ENCODE data around the gene ZCCHC14. TPM values are rescaled to one million over a fixed set of nuclear protein-coding genes. Genes with fewer than 3 reads are reported as not detected.
"Not testable (repeated sequence)": the region's sequence is repeated elsewhere in the genome, so short reads cannot be mapped to it uniquely, and the experiment has no call there.

ZCCHC14 gene
- total RNA-seq, 1 donor from 2014 or later, result 11.5 TPM

DNA sequence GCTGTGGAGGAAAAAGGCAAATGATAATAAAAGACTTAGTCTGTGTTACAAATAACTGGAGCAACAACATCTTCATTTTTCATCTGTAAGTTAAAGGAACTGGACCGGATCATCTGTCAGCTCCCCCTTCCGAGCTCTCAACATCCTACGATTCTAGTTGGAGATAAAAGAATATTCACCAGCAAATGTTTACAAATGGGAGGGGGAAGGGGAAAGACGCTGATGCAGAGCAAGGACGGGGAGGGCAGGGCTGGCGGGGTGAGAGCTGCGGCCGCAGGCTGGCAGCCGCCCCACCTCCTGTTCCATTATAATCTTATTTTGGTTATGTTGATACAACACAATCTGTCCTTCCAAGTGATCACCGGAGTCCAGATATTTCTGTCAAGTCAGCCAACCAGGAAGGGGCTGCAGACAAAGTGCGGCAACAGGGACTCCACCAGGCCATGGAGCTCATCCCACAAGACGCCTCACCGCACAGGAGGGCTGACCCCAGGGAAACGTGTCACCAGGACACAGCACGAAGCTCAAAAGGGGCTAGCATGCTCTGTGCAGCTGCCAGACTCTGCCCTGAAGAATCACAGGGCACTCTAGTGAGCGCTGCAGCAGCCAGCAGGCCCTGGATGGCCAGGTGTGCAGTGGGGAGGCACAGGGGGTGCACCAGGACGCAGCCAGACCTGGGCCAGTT lies 128.9 kb downstream of the ZCCHC14 start:
- Histone ChIP-seq H3K4me1 (ENCODE audit: control insufficient read depth in 3 of 3, insufficient read depth in 3 of 3, low read length in 3 of 3) (peaks cover 56 to 62% (median 62%) of the 10 kb centered on the region in 3 donors), H3K9ac (ENCODE audit: low read depth in 1 of 3, low read length in 3 of 3) (peak overlapping the region; percentile 27 to 76 (median 74)), H3K27ac (ENCODE audit: low read depth, low read length) (peak overlapping the region; percentile 82), H3K36me3 (ENCODE audit: control insufficient read depth in 3 of 3, insufficient read depth in 3 of 3, low read length in 3 of 3) (peaks cover 15 to 25% (median 22%) of the 10 kb centered on the region in 3 donors), H3K4me3 (ENCODE audit: low read length in 3 of 3) (peak overlapping the region; percentile 23 to 58 (median 55)), H3K27me3 (ENCODE audit: control insufficient read depth in 3 of 3, insufficient read depth in 3 of 3, low read length in 3 of 3) (no peaks in the 10 kb centered on the region), H3K9me3 (ENCODE audit: control insufficient read depth in 3 of 3, low read length in 3 of 3) (no peaks in the 10 kb centered on the region)

DNA sequence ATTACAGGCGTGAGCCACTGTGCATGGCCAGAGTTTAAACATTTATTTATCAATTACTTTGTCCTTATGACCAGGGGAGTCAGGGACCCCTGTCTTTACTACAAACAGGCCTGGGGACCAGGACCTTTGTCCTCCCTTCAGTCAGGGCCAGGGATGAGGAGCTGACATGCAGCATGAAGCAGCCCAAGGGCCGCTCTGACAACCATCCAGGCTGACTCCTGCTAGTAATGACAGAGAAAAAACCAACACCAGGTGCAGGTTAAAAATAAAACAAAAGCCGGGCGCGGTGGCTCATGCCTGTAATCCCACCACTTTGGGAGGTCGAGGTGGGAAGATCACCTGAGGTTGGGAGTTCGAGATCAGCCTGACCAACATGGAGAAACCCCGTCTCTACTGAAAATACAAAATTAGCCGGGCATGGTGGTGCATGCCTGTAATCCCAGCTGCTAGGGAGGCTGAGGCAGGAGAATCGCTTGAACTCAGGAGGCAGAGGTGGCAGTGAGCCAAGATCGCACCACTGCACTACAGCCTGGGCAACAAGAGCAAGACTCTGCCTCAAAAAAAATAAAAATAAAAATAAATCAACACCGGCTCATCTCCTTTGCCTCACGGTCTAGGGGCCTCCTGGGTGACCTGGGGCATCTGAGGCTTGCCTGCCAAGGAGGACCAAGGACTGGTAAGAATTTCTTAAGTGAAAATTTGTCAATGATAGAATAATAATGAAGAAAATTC lies 129.8 kb downstream of the ZCCHC14 start:
- not testable (repeated sequence) for H3K9me3 ChIP-seq (ENCODE audit: control insufficient read depth in 3 of 3, low read length in 3 of 3); H3K4me3 ChIP-seq (ENCODE audit: low read length in 3 of 3); H3K27me3 ChIP-seq (ENCODE audit: control insufficient read depth in 3 of 3, insufficient read depth in 3 of 3, low read length in 3 of 3)
- Histone ChIP-seq H3K36me3 (ENCODE audit: control insufficient read depth in 3 of 3, insufficient read depth in 3 of 3, low read length in 3 of 3) (peaks cover 23 to 33% (median 31%) of the 10 kb centered on the region in 3 donors), H3K9ac (ENCODE audit: low read depth in 1 of 3, low read length in 3 of 3) (peak overlapping the region in 1 of 3 donors; percentile 74), H3K4me1 (ENCODE audit: control insufficient read depth in 3 of 3, insufficient read depth in 3 of 3, low read length in 3 of 3) (peaks cover 58 to 69% (median 67%) of the 10 kb centered on the region in 3 donors), H3K27ac (ENCODE audit: low read depth, low read length) (peak overlapping the region; percentile 82)

DNA sequence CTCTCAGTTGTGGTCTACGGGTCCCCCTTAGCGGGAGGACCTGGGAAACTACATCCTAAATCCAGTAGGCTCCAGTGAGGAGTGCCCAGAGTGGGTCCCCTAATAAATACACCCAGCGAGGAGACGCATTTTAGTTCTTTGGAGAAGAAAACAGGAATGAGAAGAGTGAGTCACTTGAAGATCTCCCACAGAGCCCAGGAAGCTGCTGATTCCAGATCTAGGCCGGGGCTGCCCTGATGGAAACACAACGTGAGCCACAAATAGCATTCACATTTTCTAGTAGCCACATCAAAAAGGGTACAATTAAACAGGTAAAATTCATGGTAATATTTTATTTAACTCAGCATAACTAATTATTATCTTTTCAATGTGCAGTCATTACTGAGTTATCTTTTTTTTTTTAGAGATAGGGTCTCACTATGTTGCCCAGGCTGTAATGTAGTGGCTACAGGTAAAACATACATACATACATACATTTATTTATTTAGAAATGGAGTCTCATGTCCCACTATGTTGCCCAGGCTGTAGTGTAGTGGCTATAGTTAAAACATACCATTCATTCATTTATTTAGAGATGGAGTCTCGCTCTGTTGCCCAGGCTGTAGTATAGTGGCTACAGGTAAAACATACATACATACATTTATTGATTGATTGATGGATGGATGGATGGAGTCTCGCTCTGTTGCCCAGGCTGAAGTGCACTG lies 130.8 kb downstream of the ZCCHC14 start:
- H3K4me3 ChIP-seq (ENCODE audit: low read length in 3 of 3), result no peak overlapping the region

DNA sequence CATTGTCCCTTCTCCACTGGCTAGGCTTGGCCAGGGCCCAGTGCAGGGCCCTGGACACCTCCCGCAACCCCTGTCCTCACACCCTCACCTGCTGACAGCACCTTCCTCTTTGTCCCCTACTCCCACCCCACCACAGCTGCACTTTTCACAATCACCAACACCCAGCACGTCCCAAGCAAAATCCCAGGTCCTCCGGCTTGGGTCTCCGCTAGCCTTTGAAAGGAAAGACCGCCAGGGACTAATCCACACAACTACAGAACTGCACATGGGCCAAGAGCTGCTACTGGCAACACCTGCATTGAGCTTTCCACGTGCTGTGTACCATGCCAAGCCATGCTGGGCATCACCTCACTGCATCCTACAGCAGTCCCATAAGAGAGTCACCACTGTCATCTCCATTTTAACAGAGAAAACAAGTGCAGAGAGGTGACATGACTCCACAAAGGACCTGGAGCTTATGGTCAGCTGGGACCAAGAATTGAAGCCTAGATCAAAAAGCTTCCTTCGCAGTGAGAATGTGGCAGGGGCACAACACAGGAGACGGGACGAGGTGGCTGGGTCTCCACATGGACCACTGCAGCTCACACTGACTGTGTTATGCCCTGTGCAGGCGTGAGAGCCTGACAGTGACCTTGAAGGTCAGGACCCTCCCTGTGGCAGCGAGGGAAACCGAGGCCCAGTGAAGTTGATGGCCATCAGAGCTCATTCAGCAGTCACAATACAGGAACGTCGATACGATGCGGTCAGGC lies 131.8 kb downstream of the ZCCHC14 start:
- Histone ChIP-seq H3K27ac (ENCODE audit: low read depth, low read length) (peak overlapping the region; percentile 82), H3K4me3 (ENCODE audit: low read length in 3 of 3) (peak overlapping the region in 1 of 3 donors; percentile 22), H3K4me1 (ENCODE audit: control insufficient read depth in 3 of 3, insufficient read depth in 3 of 3, low read length in 3 of 3) (peaks cover 53 to 71% (median 68%) of the 10 kb centered on the region in 3 donors), H3K9me3 (ENCODE audit: control insufficient read depth in 3 of 3, low read length in 3 of 3) (no peaks in the 10 kb centered on the region), H3K27me3 (ENCODE audit: control insufficient read depth in 3 of 3, insufficient read depth in 3 of 3, low read length in 3 of 3) (no peaks in the 10 kb centered on the region), H3K9ac (ENCODE audit: low read depth in 1 of 3, low read length in 3 of 3) (no peak overlapping the region), H3K36me3 (ENCODE audit: control insufficient read depth in 3 of 3, insufficient read depth in 3 of 3, low read length in 3 of 3) (peaks cover 24 to 38% (median 31%) of the 10 kb centered on the region in 3 donors)

More for the DNA sequence above, 130.8 kb downstream of the ZCCHC14 start:
- H3K27ac ChIP-seq (ENCODE audit: low read depth, low read length), result peak overlapping the region; percentile 82
- peak overlapping the region in 2 of 3 donors; percentile 33 to 40 for H3K9ac ChIP-seq (ENCODE audit: low read depth in 1 of 3, low read length in 3 of 3)
- peaks cover 53 to 69% (median 68%) of the 10 kb centered on the region in 3 donors for H3K4me1 ChIP-seq (ENCODE audit: control insufficient read depth in 3 of 3, insufficient read depth in 3 of 3, low read length in 3 of 3)
- H3K36me3 ChIP-seq (ENCODE audit: control insufficient read depth in 3 of 3, insufficient read depth in 3 of 3, low read length in 3 of 3), result peaks cover 23 to 34% (median 31%) of the 10 kb centered on the region in 3 donors
- no peaks in the 10 kb centered on the region for H3K9me3 ChIP-seq (ENCODE audit: control insufficient read depth in 3 of 3, low read length in 3 of 3)
- H3K27me3 ChIP-seq (ENCODE audit: control insufficient read depth in 3 of 3, insufficient read depth in 3 of 3, low read length in 3 of 3), result no peaks in the 10 kb centered on the region

DNA sequence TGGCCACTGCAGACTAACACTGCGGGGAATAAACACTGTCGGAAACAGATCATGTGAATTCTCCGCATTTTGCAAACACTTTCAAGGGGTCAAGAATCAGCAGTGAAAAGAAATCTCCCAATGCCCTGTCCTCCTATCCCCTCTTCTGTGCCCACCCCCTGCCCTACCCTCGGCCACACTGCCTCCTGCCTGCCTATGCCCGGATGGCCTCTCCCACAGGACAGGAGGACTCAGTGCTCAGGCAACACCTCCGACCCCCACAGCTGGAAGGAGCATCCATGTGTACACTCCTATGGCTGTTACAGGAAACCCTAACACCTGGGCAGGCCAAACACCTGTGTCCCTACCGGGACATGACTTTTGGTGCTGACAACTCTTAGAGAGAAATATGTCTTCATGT lies 133.7 kb downstream of the ZCCHC14 start:
- Histone ChIP-seq H3K27ac (ENCODE audit: low read depth, low read length) (peak overlapping the region; percentile 74), H3K9me3 (ENCODE audit: control insufficient read depth in 3 of 3, low read length in 3 of 3) (no peaks in the 10 kb centered on the region), H3K4me3 (ENCODE audit: low read length in 3 of 3) (no peak overlapping the region), H3K27me3 (ENCODE audit: control insufficient read depth in 3 of 3, insufficient read depth in 3 of 3, low read length in 3 of 3) (no peaks in the 10 kb centered on the region), H3K4me1 (ENCODE audit: control insufficient read depth in 3 of 3, insufficient read depth in 3 of 3, low read length in 3 of 3) (peaks cover 47 to 67% (median 62%) of the 10 kb centered on the region in 3 donors), H3K9ac (ENCODE audit: low read depth in 1 of 3, low read length in 3 of 3) (peak overlapping the region in 2 of 3 donors; percentile 12 to 26), H3K36me3 (ENCODE audit: control insufficient read depth in 3 of 3, insufficient read depth in 3 of 3, low read length in 3 of 3) (peaks cover 24 to 36% (median 33%) of the 10 kb centered on the region in 3 donors)

DNA sequence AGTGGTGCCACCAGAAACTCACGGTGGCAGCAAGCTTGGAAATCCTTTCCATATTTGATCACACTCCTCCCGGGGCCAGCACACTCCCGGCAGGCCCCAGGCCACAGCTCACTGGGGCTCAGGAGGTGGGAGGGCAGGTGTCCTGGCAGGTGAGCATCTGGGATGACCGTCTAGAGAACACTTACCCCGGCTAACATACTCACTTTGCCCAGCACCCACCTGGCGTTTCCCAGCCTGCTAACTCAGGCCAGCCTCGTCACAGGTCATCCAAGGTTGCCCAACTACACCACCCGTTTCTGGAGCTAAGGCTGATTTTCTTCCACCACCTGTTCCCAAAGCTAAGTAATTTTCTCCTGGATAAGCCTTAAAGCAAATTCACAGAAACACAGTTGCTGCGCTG lies 134.1 kb downstream of the ZCCHC14 start:
- H3K4me1 ChIP-seq (ENCODE audit: control insufficient read depth in 3 of 3, insufficient read depth in 3 of 3, low read length in 3 of 3), result peaks cover 43 to 63% (median 58%) of the 10 kb centered on the region in 3 donors
- H3K27ac ChIP-seq (ENCODE audit: low read depth, low read length), result peak overlapping the region; percentile 74
- no peak overlapping the region for H3K4me3 ChIP-seq (ENCODE audit: low read length in 3 of 3)
- peak overlapping the region in 2 of 3 donors; percentile 12 to 66 for H3K9ac ChIP-seq (ENCODE audit: low read depth in 1 of 3, low read length in 3 of 3)
- H3K36me3 ChIP-seq (ENCODE audit: control insufficient read depth in 3 of 3, insufficient read depth in 3 of 3, low read length in 3 of 3), result peaks cover 24 to 36% (median 33%) of the 10 kb centered on the region in 3 donors
- no peaks in the 10 kb centered on the region for H3K9me3 ChIP-seq (ENCODE audit: control insufficient read depth in 3 of 3, low read length in 3 of 3)
- H3K27me3 ChIP-seq (ENCODE audit: control insufficient read depth in 3 of 3, insufficient read depth in 3 of 3, low read length in 3 of 3), result no peaks in the 10 kb centered on the region

DNA sequence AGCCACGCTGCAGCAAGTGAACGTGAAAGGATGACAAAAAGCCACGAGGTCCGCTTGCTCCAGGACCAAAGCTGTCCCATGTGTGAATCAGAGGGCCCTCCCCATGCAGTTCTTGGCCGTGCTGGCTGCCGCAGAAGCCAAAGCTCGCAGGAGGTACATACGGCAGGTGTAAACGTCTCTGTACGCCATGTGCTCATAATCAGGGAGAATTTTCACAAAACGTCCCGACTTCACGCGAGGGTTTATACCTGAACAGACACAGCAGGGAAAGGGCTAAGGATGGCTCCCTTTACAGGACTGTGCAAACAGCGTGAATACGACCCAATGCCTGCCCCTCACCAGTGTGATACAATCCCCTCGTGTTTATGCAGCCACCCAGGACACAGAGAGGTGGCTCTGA lies 134.6 kb downstream of the ZCCHC14 start:
- peaks cover 24 to 37% (median 36%) of the 10 kb centered on the region in 3 donors for H3K36me3 ChIP-seq (ENCODE audit: control insufficient read depth in 3 of 3, insufficient read depth in 3 of 3, low read length in 3 of 3)
- H3K4me1 ChIP-seq (ENCODE audit: control insufficient read depth in 3 of 3, insufficient read depth in 3 of 3, low read length in 3 of 3), result peaks cover 39 to 59% (median 55%) of the 10 kb centered on the region in 3 donors

DNA sequence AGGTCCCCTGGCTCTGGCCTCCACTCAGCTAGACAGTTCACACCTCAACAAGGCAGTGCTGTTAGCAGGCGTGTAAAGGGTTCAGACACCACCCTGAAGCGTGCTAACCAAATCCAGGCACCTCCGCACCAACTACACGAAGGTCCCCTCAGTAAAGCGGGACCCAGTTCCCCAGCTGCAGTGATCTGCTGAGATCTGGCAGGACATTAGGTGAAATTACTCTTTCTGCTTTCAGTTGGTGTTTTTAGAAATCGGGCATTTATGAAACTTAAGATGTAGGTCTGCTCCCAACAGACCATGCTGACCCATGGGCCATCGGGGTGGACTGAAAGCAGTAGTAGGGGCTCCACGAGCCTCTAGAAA lies 136.4 kb downstream of the ZCCHC14 start:
- Histone ChIP-seq H3K9me3 (ENCODE audit: control insufficient read depth in 3 of 3, low read length in 3 of 3) (no peaks in the 10 kb centered on the region), H3K27ac (ENCODE audit: low read depth, low read length) (no peak overlapping the region), H3K9ac (ENCODE audit: low read depth in 1 of 3, low read length in 3 of 3) (no peak overlapping the region), H3K4me1 (ENCODE audit: control insufficient read depth in 3 of 3, insufficient read depth in 3 of 3, low read length in 3 of 3) (peaks cover 31 to 48% (median 41%) of the 10 kb centered on the region in 3 donors), H3K4me3 (ENCODE audit: low read length in 3 of 3) (no peak overlapping the region), H3K27me3 (ENCODE audit: control insufficient read depth in 3 of 3, insufficient read depth in 3 of 3, low read length in 3 of 3) (no peaks in the 10 kb centered on the region), H3K36me3 (ENCODE audit: control insufficient read depth in 3 of 3, insufficient read depth in 3 of 3, low read length in 3 of 3) (peaks cover 20 to 36% (median 32%) of the 10 kb centered on the region in 3 donors)

More for the DNA sequence above, 134.6 kb downstream of the ZCCHC14 start:
- Histone ChIP-seq H3K27me3 (ENCODE audit: control insufficient read depth in 3 of 3, insufficient read depth in 3 of 3, low read length in 3 of 3) (no peaks in the 10 kb centered on the region), H3K9me3 (ENCODE audit: control insufficient read depth in 3 of 3, low read length in 3 of 3) (no peaks in the 10 kb centered on the region), H3K4me3 (ENCODE audit: low read length in 3 of 3) (no peak overlapping the region), H3K27ac (ENCODE audit: low read depth, low read length) (peak overlapping the region; percentile 74), H3K9ac (ENCODE audit: low read depth in 1 of 3, low read length in 3 of 3) (peak overlapping the region in 2 of 3 donors; percentile 34 to 66)
